ENCODE measurements around the gene EGLN3. TPM values are rescaled to one million over a fixed set of nuclear protein-coding genes. Genes with fewer than 3 reads are reported as not detected.

Gene EGLN3
- total and polyA plus RNA-seq, 2 of the 13 experiments (the other 11 are each of a cell fraction or from before 2014, with no cell fraction given), result 0.18 to 27.3 TPM

DNA sequence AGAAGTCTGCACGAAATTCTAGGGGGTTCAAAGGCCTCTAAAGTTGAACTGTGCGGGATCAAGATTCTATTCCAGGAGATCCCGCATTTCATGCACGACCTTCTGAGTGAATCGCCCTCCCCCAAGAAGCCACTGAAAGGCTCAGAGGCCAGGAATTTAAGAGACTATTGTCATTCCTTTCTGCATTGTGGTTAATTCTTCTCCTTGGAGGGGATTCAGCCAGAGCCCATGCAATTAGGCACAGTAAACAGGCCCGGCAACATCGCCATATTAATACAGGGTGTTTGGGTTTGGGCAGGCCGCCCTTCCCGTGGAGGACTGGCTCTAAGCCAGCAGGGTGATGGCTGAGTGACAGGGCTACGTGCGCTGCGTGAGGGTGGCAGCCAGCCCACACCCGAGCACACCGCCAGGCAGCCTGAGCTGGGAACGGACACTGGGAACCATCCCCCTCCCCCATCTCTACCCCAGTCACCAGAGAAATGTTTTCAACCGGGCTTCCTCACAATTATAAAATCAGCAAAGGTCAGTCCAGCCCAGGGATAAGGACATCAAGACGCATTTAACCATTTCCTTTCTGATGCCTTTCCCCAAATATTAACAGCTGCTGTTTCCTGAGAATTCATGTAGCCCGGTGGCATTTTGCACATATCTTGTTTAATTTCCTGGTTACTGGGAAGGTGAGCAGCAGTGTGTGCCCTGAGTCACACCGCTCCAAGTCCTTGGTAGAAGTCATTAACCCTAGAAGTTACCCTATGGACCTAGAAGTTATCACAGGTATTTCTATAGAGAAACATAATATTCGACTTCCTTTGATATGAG lies 12.5 kb downstream of the EGLN3 start (continued):
- TF ChIP-seq GLI4 (CRISPR knock-in tag; IDR thresholded peaks at IDR 0.05; ENCODE audit: borderline replicate concordance) (no peak), YEATS2 (CRISPR knock-in tag; IDR thresholded peaks at IDR 0.05; ENCODE audit: borderline replicate concordance) (no peak), THAP11 (CRISPR knock-in tag; IDR thresholded peaks at IDR 0.05) (no peak), MYC (CRISPR knock-in tag; IDR thresholded peaks at IDR 0.05; ENCODE audit: borderline replicate concordance) (peak; percentile 89), TOPORS (CRISPR knock-in tag; IDR thresholded peaks at IDR 0.05) (no peak), YY1 (IDR thresholded peaks at IDR 0.05; ENCODE audit: insufficient read depth, insufficient replicate concordance, low read depth, low read length) (peak; percentile 37), ZNF17 (CRISPR knock-in tag; IDR thresholded peaks at IDR 0.05) (no peak), ZSCAN22 (CRISPR knock-in tag; IDR thresholded peaks at IDR 0.05) (no peak), ZNF616 (CRISPR knock-in tag; IDR thresholded peaks at IDR 0.05; ENCODE audit: low read depth) (no peak), ZNF432 (CRISPR knock-in tag; IDR thresholded peaks at IDR 0.05; ENCODE audit: borderline replicate concordance) (no peak), POLR2G (IDR thresholded peaks at IDR 0.05; ENCODE audit: low read depth, low read length) (no peak), ZNF292 (CRISPR knock-in tag; IDR thresholded peaks at IDR 0.05; ENCODE audit: borderline replicate concordance, low read depth) (peak; percentile 97), MAZ (IDR thresholded peaks at IDR 0.05; ENCODE audit: borderline replicate concordance, low read depth, low read length) (no peak), MAZ (CRISPR knock-in tag; IDR thresholded peaks at IDR 0.05; ENCODE audit: low read depth) (no peak), BHLHE40 (IDR thresholded peaks at IDR 0.05; ENCODE audit: low read length) (peak; percentile 58; the same call in 1 of the 2 replicates), ZNF562 (CRISPR knock-in tag; IDR thresholded peaks at IDR 0.05; ENCODE audit: borderline replicate concordance) (no peak)
- TF ChIP-seq, protein P1, sequence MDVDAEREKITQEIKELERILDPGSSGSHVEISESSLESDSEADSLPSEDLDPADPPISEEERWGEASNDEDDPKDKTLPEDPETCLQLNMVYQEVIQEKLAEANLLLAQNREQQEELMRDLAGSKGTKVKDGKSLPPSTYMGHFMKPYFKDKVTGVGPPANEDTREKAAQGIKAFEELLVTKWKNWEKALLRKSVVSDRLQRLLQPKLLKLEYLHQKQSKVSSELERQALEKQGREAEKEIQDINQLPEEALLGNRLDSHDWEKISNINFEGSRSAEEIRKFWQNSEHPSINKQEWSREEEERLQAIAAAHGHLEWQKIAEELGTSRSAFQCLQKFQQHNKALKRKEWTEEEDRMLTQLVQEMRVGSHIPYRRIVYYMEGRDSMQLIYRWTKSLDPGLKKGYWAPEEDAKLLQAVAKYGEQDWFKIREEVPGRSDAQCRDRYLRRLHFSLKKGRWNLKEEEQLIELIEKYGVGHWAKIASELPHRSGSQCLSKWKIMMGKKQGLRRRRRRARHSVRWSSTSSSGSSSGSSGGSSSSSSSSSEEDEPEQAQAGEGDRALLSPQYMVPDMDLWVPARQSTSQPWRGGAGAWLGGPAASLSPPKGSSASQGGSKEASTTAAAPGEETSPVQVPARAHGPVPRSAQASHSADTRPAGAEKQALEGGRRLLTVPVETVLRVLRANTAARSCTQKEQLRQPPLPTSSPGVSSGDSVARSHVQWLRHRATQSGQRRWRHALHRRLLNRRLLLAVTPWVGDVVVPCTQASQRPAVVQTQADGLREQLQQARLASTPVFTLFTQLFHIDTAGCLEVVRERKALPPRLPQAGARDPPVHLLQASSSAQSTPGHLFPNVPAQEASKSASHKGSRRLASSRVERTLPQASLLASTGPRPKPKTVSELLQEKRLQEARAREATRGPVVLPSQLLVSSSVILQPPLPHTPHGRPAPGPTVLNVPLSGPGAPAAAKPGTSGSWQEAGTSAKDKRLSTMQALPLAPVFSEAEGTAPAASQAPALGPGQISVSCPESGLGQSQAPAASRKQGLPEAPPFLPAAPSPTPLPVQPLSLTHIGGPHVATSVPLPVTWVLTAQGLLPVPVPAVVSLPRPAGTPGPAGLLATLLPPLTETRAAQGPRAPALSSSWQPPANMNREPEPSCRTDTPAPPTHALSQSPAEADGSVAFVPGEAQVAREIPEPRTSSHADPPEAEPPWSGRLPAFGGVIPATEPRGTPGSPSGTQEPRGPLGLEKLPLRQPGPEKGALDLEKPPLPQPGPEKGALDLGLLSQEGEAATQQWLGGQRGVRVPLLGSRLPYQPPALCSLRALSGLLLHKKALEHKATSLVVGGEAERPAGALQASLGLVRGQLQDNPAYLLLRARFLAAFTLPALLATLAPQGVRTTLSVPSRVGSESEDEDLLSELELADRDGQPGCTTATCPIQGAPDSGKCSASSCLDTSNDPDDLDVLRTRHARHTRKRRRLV (CRISPR knock-in tag; IDR thresholded peaks at IDR 0.05), result no peak
- TF ChIP-seq, protein P2, sequence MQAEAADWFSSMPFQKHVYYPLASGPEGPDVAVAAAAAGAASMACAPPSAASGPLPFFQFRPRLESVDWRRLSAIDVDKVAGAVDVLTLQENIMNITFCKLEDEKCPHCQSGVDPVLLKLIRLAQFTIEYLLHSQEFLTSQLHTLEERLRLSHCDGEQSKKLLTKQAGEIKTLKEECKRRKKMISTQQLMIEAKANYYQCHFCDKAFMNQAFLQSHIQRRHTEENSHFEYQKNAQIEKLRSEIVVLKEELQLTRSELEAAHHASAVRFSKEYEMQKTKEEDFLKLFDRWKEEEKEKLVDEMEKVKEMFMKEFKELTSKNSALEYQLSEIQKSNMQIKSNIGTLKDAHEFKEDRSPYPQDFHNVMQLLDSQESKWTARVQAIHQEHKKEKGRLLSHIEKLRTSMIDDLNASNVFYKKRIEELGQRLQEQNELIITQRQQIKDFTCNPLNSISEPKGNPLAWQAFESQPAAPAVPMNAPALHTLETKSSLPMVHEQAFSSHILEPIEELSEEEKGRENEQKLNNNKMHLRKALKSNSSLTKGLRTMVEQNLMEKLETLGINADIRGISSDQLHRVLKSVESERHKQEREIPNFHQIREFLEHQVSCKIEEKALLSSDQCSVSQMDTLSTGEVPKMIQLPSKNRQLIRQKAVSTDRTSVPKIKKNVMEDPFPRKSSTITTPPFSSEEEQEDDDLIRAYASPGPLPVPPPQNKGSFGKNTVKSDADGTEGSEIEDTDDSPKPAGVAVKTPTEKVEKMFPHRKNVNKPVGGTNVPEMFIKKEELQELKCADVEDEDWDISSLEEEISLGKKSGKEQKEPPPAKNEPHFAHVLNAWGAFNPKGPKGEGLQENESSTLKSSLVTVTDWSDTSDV (CRISPR knock-in tag; IDR thresholded peaks at IDR 0.05), result no peak
- TF ChIP-seq, protein P3, sequence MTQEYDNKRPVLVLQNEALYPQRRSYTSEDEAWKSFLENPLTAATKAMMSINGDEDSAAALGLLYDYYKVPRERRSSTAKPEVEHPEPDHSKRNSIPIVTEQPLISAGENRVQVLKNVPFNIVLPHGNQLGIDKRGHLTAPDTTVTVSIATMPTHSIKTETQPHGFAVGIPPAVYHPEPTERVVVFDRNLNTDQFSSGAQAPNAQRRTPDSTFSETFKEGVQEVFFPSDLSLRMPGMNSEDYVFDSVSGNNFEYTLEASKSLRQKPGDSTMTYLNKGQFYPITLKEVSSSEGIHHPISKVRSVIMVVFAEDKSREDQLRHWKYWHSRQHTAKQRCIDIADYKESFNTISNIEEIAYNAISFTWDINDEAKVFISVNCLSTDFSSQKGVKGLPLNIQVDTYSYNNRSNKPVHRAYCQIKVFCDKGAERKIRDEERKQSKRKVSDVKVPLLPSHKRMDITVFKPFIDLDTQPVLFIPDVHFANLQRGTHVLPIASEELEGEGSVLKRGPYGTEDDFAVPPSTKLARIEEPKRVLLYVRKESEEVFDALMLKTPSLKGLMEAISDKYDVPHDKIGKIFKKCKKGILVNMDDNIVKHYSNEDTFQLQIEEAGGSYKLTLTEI (CRISPR knock-in tag; conservative IDR thresholded peaks at IDR 0.05), result no peak
